PC-9 (cell line): ENCODE measurements around the gene C2orf49. TPM values are rescaled to one million over a fixed set of nuclear protein-coding genes. Genes with fewer than 3 reads are reported as not detected.

Source experiments
- BruUV-seq: library from RNA; stranded (reverse); fragments of 400-500 nt; replicated peaks from 2 replicates; lab custom pipeline; 2021; lab: Mats Ljungman, UMichigan
- CTCF ChIA-PET: fragments of 300-600 bp; sonication (Branson Sonifier 250); formaldehyde crosslinking; loops from one replicate; lab custom pipeline; 2022; ENCODE audit warnings: antibody characterized with exemption; lab: Charles Lee
- POLR2A ChIA-PET: fragments of 300-600 bp; sonication (Branson Sonifier 250); formaldehyde crosslinking; loops from one replicate; lab custom pipeline; 2022; ENCODE audit warnings: antibody characterized with exemption; ENCODE audit not compliant: unreplicated experiment; lab: Charles Lee
- DNase-seq, 2 experiments: peaks; one replicate each; pipeline versions ENCODE4 v3.0.0 to v3.0.0-alpha.2; 2015 to 2022; ENCODE audit warnings: mixed read lengths in 1 of 2
- H2AFZ ChIP-seq: fragments of 200-600 bp; sonication (generic); 2 replicates; pipeline ENCODE4 v1.8.1; 2017; ENCODE audit warnings: antibody characterized with exemption
- H3F3A ChIP-seq: fragments of 200-600 bp; sonication (generic); 2 replicates; pipeline ENCODE4 v1.8.1; 2017; ENCODE audit warnings: antibody characterized with exemption, mild to moderate bottlenecking, low read depth; ENCODE audit not compliant: insufficient read depth
- H3K27ac ChIP-seq: fragments of 200-600 bp; sonication (generic); 2 replicates; pipeline ENCODE4 v1.6.1; 2016; ENCODE audit warnings: mixed run types
- H3K27me3 ChIP-seq: fragments of 200-600 bp; sonication (generic); 2 replicates; pipeline ENCODE4 v1.6.1; 2016; ENCODE audit warnings: low read depth, mixed run types; ENCODE audit not compliant: insufficient read depth
- H3K36me3 ChIP-seq: fragments of 200-600 bp; sonication (generic); 2 replicates; pipeline ENCODE4 v1.6.1; 2016; ENCODE audit warnings: low read depth, mixed run types
- H3K4me1 ChIP-seq: fragments of 200-600 bp; sonication (generic); replicated peaks from 2 replicates; pipeline ENCODE4 v1.6.1; 2016; ENCODE audit warnings: mixed run types; ENCODE audit not compliant: insufficient read depth
- H3K4me2 ChIP-seq: fragments of 200-600 bp; sonication (generic); 2 replicates; pipeline ENCODE4 v1.6.1; 2017; ENCODE audit warnings: mixed run types
- H3K4me3 ChIP-seq: fragments of 200-600 bp; sonication (generic); 2 replicates; pipeline ENCODE4 v1.6.1; 2016; ENCODE audit warnings: mixed run types
- H3K79me2 ChIP-seq: fragments of 200-600 bp; sonication (generic); 2 replicates; pipeline ENCODE4 v1.6.1; 2017; ENCODE audit warnings: low read depth, mixed run types
- H3K9me2 ChIP-seq: fragments of 200-600 bp; sonication (generic); 2 replicates; pipeline ENCODE4 v1.8.1; 2017; ENCODE audit warnings: mild to moderate bottlenecking; ENCODE audit not compliant: insufficient read depth
- H3K9me3 ChIP-seq: fragments of 200-600 bp; sonication (generic); 2 replicates; pipeline ENCODE4 v1.8.1; 2016; ENCODE audit warnings: low read depth; ENCODE audit not compliant: insufficient read depth
- H4K20me1 ChIP-seq: fragments of 200-600 bp; sonication (generic); 2 replicates; pipeline ENCODE4 v1.8.1; 2017; ENCODE audit not compliant: insufficient read depth
- CTCF ChIP-seq: fragments of 200-600 bp; sonication (generic); conservative IDR thresholded peaks from 2 replicates; pipeline ENCODE4 v1.6.1; 2017; ENCODE audit warnings: mixed run types, antibody characterized with exemption, mild to moderate bottlenecking, moderate library complexity
- EZH2 ChIP-seq: fragments of 200-600 bp; sonication (generic); IDR thresholded peaks from 2 replicates; pipeline ENCODE4 v1.8.0; 2017; ENCODE audit warnings: antibody characterized with exemption, low read depth
- intact Hi-C: fragments of 100-400 bp; cut with micrococcal nuclease; formaldehyde crosslinking; loops from one replicate; pipeline ENCODE4 v1.10.0; 2022; ENCODE audit not compliant: unreplicated experiment
- total RNA-seq: library from RNA; stranded (reverse); gene quantifications from 2 replicates; pipeline ENCODE4 v1.2.3, GENCODE V29; 2021

C2orf49 gene
- total RNA-seq, 1 experiment from 2014 or later: 16.2 TPM

GRCh38 chr2:105298017-105298416 lies 39.3 kb upstream of the C2orf49 start:
- DNase-seq: no peak
- Histone ChIP-seq H3K9me3 (no peaks in the 10 kb centered on the region), H2AFZ (no peak overlapping the region), H3K27me3 (no peaks in the 10 kb centered on the region), H3K27ac (no peak overlapping the region), H3K79me2 (peaks cover 11% of the 10 kb centered on the region; the same call in 1 of the 2 replicates), H3F3A (no peaks in the 10 kb centered on the region), H3K36me3 (no peaks in the 10 kb centered on the region; the same call in 1 of the 2 replicates), H3K4me1 (no peaks in the 10 kb centered on the region), H3K4me3 (no peak overlapping the region), H3K9me2 (no peaks in the 10 kb centered on the region), H4K20me1 (peaks cover 13% of the 10 kb centered on the region; the same call in 1 of the 2 replicates), H3K4me2 (no peak overlapping the region)
- no TSS peak for BruUV-seq
- CTCF ChIA-PET: no interaction called here
- no peak for TF ChIP-seq CTCF
- no peak for TF ChIP-seq EZH2
- intact Hi-C loops: no loop called here
- POLR2A ChIA-PET: no interaction called here

- no TSS peak for BruUV-seq
- no peak for DNase-seq
- ChIA-PET POLR2A (no interaction called here), CTCF (no interaction called here)
- peaks cover 17% of the 10 kb centered on the region; the same call in 1 of the 2 replicates for H3K79me2 ChIP-seq
- TF ChIP-seq EZH2: no peak
- TF ChIP-seq CTCF: no peak
- H3K27me3 ChIP-seq: no peaks in the 10 kb centered on the region
- H3K36me3 ChIP-seq: peaks cover 2% of the 10 kb centered on the region; the same call in 1 of the 2 replicates
- H3K4me2 ChIP-seq: no peak overlapping the region
- H4K20me1 ChIP-seq: peaks cover 17% of the 10 kb centered on the region; the same call in 1 of the 2 replicates
- no peaks in the 10 kb centered on the region for H3F3A ChIP-seq
- H3K4me1 ChIP-seq: no peaks in the 10 kb centered on the region
- no peak overlapping the region for H3K27ac ChIP-seq
- H3K9me3 ChIP-seq: no peaks in the 10 kb centered on the region
- no peak overlapping the region for H2AFZ ChIP-seq
- H3K9me2 ChIP-seq: no peaks in the 10 kb centered on the region
- intact Hi-C loops: no loop called here
- H3K4me3 ChIP-seq: no peak overlapping the region
These were observed 38.0 kb upstream of the C2orf49 start for GRCh38 chr2:105299290-105299689.

- H3K27me3 ChIP-seq: no peaks in the 10 kb centered on the region
- CTCF ChIA-PET: no interaction called here
- H3K4me3 ChIP-seq: no peak overlapping the region
- H3K4me2 ChIP-seq: no peak overlapping the region
- no peak for DNase-seq
- no peaks in the 10 kb centered on the region for H3K9me2 ChIP-seq
- H3F3A ChIP-seq: no peaks in the 10 kb centered on the region
- intact Hi-C loops: no loop called here
- POLR2A ChIA-PET: interaction anchor here (0.6 kb wide), 1 partner anchor 1596 kb away, joined by 4 read pairs; no protein-coding TSS in a partner anchor
- H3K36me3 ChIP-seq: peaks cover 2% of the 10 kb centered on the region; the same call in 1 of the 2 replicates
- no peak overlapping the region for H3K27ac ChIP-seq
- H3K9me3 ChIP-seq: no peaks in the 10 kb centered on the region
- no peaks in the 10 kb centered on the region for H3K4me1 ChIP-seq
- peaks cover 17% of the 10 kb centered on the region; the same call in 1 of the 2 replicates for H3K79me2 ChIP-seq
- H4K20me1 ChIP-seq: 0 out of 2 replicates have a peak, but pooled peaks cover 15% of the 10 kb centered on the region
- no peak overlapping the region for H2AFZ ChIP-seq
- BruUV-seq: no TSS peak
- TF ChIP-seq CTCF (no peak), EZH2 (no peak)
These were observed 35.7 kb upstream of the C2orf49 start for GRCh38 chr2:105301646-105302045.
